Measurements from ENCODE around the gene KISS1R.

KISS1R gene

GRCh38 chr19:940591-941291 lies 23.6 kb downstream of the KISS1R start:
- DNase-seq = peak; percentile 43 to 48

GRCh38 chr19:941292-942132 lies 24.4 kb downstream of the KISS1R start:
- DNase-seq = no peak

GRCh38 chr19:942133-942645 lies 25.1 kb downstream of the KISS1R start:
- no peak for DNase-seq

GRCh38 chr19:943551-944170 lies 26.5 kb downstream of the KISS1R start:
- DNase-seq = no peak

GRCh38 chr19:944171-944567 lies 27.0 kb downstream of the KISS1R start:
- DNase-seq = no peak

- no peak for DNase-seq
Observed at GRCh38 chr19:944663-945241, 27.6 kb downstream of the KISS1R start.

GRCh38 chr19:945401-946252 lies 28.5 kb downstream of the KISS1R start:
- DNase-seq = no peak

- no peak for DNase-seq
Observed at GRCh38 chr19:947090-947706, 30.1 kb downstream of the KISS1R start.

GRCh38 chr19:947707-948539 lies 30.8 kb downstream of the KISS1R start:
- no peak for DNase-seq

- no peak for DNase-seq
Observed at GRCh38 chr19:948842-949496, 31.8 kb downstream of the KISS1R start.

GRCh38 chr19:950352-951066 lies 33.4 kb downstream of the KISS1R start:
- DNase-seq = no peak

GRCh38 chr19:952049-952679 lies 35.0 kb downstream of the KISS1R start:
- no peak for DNase-seq

- DNase-seq = no peak
Observed at GRCh38 chr19:952680-953444, 35.7 kb downstream of the KISS1R start.

- DNase-seq = no peak
Observed at GRCh38 chr19:953445-954271, 36.5 kb downstream of the KISS1R start.

- DNase-seq = no peak
Observed at GRCh38 chr19:954272-954671, 37.1 kb downstream of the KISS1R start.

GRCh38 chr19:954672-955494 lies 37.8 kb downstream of the KISS1R start:
- DNase-seq = no peak
